Measurements from ENCODE around the gene CYS1. TPM values are rescaled to one million over a fixed set of nuclear protein-coding genes. Genes with fewer than 3 reads are reported as not detected.

The CYS1 gene
- total and polyA plus RNA-seq, 2 of the 8 experiments (the other 6 are each of a cell fraction or from before 2014, with no cell fraction given): 0.09 to 0.13 TPM

DNA sequence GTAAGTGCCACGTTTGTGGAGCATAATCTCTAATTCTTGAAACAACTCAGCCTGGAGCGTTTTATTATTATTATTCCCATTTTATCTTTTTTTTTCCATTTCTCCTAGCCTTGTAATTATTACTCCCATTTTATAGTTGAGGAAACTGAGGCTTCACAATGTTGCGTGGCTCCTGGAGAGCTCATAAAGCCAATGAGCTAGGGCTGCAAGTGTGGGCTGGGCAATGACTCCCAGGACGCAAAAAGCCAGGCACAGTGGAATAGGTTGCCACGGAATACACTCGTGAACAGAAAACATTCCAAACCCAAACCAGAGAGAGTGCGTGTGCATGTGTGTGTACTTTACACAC is 50.4 kb downstream of the CYS1 start:
- Histone ChIP-seq H3K4ac (replicated peaks; ENCODE audit: insufficient read length, low read depth, low read length) (no peak overlapping the region), H3K79me1 (ENCODE audit: low read depth, low read length) (no peaks in the 10 kb centered on the region), H3K23me2 (ENCODE audit: low read depth, low read length) (no peaks in the 10 kb centered on the region), H2BK20ac (ENCODE audit: low read length) (0 out of 2 replicates have a peak overlapping the region, but pooled peaks have one; percentile 86), H3K14ac (ENCODE audit: insufficient read length) (no peak overlapping the region), H3K9ac (replicated peaks in 1 of 4; ENCODE audit: extremely low read depth in 1 of 4, low read depth in 3 of 4, low read length in 3 of 4) (no peak overlapping the region), H3K4me3 (ENCODE audit: extremely low read depth in 1 of 4, insufficient read depth in 2 of 4, low read depth in 3 of 4, low read length in 4 of 4) (no peak overlapping the region), H3K36me3 (ENCODE audit: control insufficient read depth in 2 of 4, insufficient read depth in 4 of 4, low read length in 3 of 4) (no peaks in the 10 kb centered on the region), H3K18ac (ENCODE audit: extremely low read depth, low read length) (peak overlapping the region; percentile 28), H3K27me3 (replicated peaks in 1 of 4; ENCODE audit: control insufficient read depth in 3 of 4, extremely low read depth in 1 of 4, insufficient read depth in 3 of 4, low read length in 3 of 4) (no peaks in the 10 kb centered on the region), H3K9me3 (ENCODE audit: insufficient read depth in 2 of 2, low read depth in 1 of 2, low read length in 1 of 2) (no peaks in the 10 kb centered on the region), H3K27ac (ENCODE audit: low read depth, low read length) (no peak overlapping the region), H4K8ac (ENCODE audit: extremely low read depth, insufficient read depth, low read length) (no peak overlapping the region), H3K56ac (replicated peaks; ENCODE audit: insufficient read length, low read depth, low read length) (no peak overlapping the region), H4K91ac (replicated peaks; ENCODE audit: insufficient read length, low read length) (no peak overlapping the region), H3K4me1 (replicated peaks in 1 of 4; ENCODE audit: control insufficient read depth in 3 of 4, insufficient read depth in 4 of 4, low read length in 3 of 4) (peaks cover 0 to 17% (median 7%) of the 10 kb centered on the region in 4 experiments; a peak in 6 of 7 replicates), H4K5ac (ENCODE audit: insufficient read length, low read depth, low read length) (no peak overlapping the region), H4K20me1 (replicated peaks in 1 of 2; ENCODE audit: control insufficient read depth in 1 of 2, insufficient read depth in 2 of 2, low read length in 2 of 2) (no peaks in the 10 kb centered on the region), H2AK5ac (ENCODE audit: low read depth, low read length) (0 out of 2 replicates have a peak overlapping the region, but pooled peaks have one; percentile 12), H3K79me2 (ENCODE audit: control insufficient read depth in 1 of 2, insufficient read depth in 2 of 2, low read length in 2 of 2) (no peaks in the 10 kb centered on the region), H2BK12ac (ENCODE audit: low read depth, low read length) (peak overlapping the region; percentile 81; the same call in 1 of the 2 replicates), H2BK120ac (replicated peaks; ENCODE audit: low read depth, low read length) (no peak overlapping the region), H2AFZ (ENCODE audit: low read length) (peak overlapping the region; percentile 73; the same call in 1 of the 2 replicates), H2BK5ac (ENCODE audit: low read depth, low read length) (no peak overlapping the region), H3K23ac (ENCODE audit: insufficient read length) (no peak overlapping the region), H2BK15ac (ENCODE audit: low read length) (peak overlapping the region; percentile 88; the same call in 1 of the 2 replicates), H3K4me2 (ENCODE audit: insufficient read depth in 1 of 2, low read depth in 2 of 2, low read length in 2 of 2) (no peak overlapping the region; a peak in 1 of 4 replicates)
- DNase-seq (ENCODE audit: low read depth in 1 of 2, low spot score in 2 of 2) (no peak), FAIRE-seq (no peak)
- ChIA-PET POLR2A (ENCODE audit: partially characterized antibody) (interaction anchor here (1.6 to 1.8 kb wide), 3 partner anchors 10 to 13 kb away, joined by 4 to 7 read pairs (median 4); no protein-coding TSS in a partner anchor), CTCF (ENCODE audit: partially characterized antibody) (interaction anchor here (0.6 to 7.5 kb wide), 13 partner anchors 10 to 216 kb away, joined by 3 to 46 read pairs (median 7); no protein-coding TSS in a partner anchor)
- WGBS, 2 experiments (ENCODE audit: extremely low coverage in 1 of 2, insufficient coverage in 1 of 2, insufficient read length in 1 of 2, insufficient replicate concordance in 2 of 2, low coverage in 1 of 2, low lambda C conversion rate in 2 of 2, missing lambda C conversion rate in 1 of 2): 75% methylated on average over 7 of the region's 7 CpGs; no CpG with 5 or more reads in 1 of the 2 experiments
- TF ChIP-seq ZNF274 (IDR thresholded peaks at IDR 0.05; ENCODE audit: borderline replicate concordance, extremely low read depth, low read length) (no peak), RXRA (IDR thresholded peaks at IDR 0.05; ENCODE audit: insufficient read depth, low read depth, low read length) (no peak), SIRT6 (IDR thresholded peaks at IDR 0.05; ENCODE audit: low read length) (no peak), SAP30 (IDR thresholded peaks at IDR 0.05; ENCODE audit: insufficient read depth, insufficient replicate concordance, low read length) (no peak), POLR2A (IDR thresholded peaks at IDR 0.05; ENCODE audit: control extremely low read depth in 1 of 2, low read depth in 2 of 2, low read length in 2 of 2) (no peak), SIX5 (IDR thresholded peaks at IDR 0.05; ENCODE audit: low read depth, low read length) (no peak), SP4 (IDR thresholded peaks at IDR 0.05; ENCODE audit: low read length) (no peak), EZH2 (IDR thresholded peaks at IDR 0.05; ENCODE audit: low read depth, low read length, severe bottlenecking) (no peak)

Data from H1 (cell line).